ENCODE measurements around the gene PSMD8.
"Not testable (repeated sequence)": the region's sequence is repeated elsewhere in the genome, so short reads cannot be mapped to it uniquely, and the experiment has no call there.

Gene PSMD8

DNA sequence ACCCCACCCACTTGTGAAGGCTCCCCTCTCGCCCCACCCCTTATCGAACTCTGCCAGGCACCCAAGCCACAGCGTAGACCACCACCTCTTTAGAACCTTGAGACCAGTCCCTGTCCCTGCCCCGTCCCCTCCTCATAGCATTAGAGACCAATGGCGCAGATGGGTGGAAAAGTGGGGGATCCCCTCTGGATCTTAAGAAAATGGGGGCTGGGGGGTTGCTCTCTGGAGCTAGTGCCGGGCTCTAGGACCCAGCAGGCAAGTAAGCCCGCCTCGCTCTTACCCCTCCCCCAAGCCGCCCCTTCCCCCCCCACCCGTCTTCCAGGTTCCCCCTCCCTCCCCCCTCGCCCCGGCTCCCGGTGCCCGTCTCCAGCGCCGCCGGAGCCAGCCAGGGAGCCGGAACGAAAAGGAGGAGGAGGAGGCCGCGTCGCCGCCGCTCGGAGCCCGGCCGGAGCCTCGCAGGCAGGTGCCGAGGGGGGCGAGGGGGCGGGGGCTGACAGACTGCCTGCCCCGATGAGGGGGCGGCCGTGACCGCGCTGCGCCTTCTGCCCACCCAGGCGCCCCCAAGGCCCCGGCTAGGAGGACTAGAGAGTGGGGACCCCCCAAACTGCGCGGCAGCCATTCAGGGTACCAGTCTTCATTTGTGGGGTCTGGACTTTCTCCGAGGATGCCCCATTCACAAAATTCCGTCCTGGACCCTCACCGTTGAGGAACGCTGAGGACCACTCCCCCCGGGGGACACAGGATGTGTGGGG is 14.2 kb downstream of the PSMD8 start, which contains the start of gene SPRED3:
Gene SPRED3, plus strand, starts transcription at position 349 of the 752 bp plus-strand sequence. CDS start 1,606 bp downstream, outside the sequence.
- DNase-seq = no peak

DNA sequence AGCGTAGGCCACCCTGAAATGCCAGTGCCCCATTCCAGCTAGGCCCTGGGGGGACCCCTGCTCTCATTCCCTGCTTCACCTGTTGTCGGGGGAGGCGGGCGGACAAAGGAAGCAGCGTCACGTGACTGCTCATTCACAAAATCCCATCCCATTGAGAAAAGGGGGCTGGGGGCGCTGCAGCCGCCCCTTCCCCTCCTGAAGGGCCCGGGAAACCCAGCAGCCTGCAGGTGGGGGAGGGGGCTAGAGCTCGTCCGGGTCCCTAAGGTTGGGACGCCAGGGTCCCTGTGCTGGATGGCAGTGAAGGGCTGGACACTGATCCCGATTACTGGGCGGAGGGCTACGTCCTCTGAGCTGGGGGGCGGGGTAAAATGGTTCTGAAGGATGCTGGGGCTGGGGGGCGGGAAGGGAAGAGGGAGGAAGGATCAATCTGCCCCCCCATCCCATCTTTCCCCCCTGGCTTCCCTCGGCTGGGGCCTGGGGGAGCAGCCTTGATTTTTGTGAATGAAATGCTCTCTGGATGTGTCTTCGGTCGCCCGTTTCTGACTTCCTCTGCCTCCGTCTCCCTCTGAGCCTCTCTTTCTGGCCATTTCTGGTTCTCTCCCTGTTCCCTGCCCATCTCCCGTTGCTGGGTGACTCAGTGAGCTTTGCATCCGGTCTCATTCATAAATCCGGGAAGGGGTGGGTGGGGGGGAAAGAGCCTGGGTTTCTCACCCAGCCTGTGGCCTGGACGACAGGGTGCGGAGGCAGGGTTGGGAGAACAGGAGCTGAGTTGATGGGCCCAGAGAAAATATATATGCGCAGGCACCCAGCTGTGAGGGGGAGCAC is 14.9 kb downstream of the PSMD8 start:
- no peak for DNase-seq

DNA sequence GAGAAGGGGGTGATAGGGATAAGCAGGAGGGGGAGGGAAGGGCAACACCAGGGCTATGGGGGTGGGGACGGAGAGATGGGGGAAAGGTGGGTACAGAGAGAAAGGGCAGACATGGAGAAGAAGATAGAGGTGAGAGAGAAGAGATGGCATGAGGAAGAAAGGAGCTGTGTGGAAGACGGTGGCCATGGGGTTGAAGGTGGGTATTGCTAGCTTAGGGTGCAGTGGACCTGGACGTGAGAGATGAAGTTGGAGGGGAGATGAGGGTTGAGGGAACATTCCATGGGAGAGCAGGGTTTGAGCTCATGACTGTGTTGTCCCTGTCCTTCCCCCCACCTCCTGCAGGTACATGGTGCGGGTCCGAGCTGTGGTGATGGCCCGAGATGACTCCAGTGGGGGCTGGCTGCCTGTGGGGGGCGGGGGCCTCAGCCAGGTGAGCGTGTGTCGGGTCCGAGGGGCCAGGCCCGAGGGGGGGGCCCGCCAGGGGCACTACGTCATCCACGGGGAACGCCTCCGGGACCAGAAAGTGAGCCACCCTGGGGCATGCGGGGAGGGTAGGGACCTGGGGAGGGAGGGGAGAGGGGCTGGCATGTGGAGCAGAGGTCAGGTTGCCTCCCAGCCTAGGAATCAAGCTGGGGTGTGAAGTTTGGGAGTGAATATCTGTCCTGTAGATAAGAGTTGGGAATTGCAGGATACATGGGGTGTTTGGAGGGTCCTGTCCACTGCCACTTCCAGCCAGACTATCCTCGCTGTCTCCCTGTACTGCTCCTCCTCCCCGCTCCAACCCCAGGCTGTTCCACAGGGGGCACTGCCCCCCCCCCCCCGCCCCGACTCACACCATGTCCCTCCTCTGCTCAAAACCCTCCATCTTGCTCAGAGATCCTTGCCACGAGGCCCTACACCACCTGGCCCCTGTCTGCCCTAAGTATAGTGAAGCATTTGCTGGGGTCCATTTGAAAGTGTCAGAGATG is 15.9 kb downstream of the PSMD8 start:
- DNase-seq = no peak

DNA sequence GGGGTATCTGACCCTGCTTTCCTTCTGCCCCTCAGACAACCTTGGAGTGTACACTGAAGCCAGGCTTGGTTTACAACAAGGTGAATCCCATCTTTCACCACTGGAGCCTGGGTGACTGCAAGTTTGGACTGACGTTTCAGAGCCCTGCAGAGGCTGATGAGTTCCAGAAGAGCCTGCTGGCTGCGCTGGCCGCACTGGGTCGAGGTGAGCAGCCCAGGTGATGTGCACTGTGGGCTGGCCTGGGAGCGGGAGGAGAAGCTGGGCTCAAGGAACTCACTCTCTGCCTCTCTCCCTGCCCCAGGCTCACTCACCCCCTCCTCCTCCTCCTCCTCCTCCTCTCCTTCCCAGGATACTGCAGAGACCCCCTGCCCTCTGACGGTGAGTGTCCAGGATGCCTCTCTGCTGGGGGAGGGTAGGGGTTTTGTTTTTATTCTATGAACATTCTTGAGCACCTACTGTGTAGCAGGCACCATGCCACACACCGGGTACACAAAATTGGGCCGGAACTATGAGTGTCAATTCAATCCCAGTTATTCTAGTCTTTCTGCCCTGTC is 17.6 kb downstream of the PSMD8 start:
- DNase-seq = no peak

- no peak for DNase-seq
Observed at GRCh38 chr19:38392707-38393308, 18.4 kb downstream of the PSMD8 start.

GRCh38 chr19:38394488-38394887 is 20.1 kb downstream of the PSMD8 start:
- peak; percentile 68 for DNase-seq

- DNase-seq = peak; percentile 60
Observed at GRCh38 chr19:38395381-38396114, 21.2 kb downstream of the PSMD8 start.

GRCh38 chr19:38399081-38399480 is 24.7 kb downstream of the PSMD8 start:
- DNase-seq = no peak

GRCh38 chr19:38399537-38399936 is 25.2 kb downstream of the PSMD8 start:
- no peak for DNase-seq

DNA sequence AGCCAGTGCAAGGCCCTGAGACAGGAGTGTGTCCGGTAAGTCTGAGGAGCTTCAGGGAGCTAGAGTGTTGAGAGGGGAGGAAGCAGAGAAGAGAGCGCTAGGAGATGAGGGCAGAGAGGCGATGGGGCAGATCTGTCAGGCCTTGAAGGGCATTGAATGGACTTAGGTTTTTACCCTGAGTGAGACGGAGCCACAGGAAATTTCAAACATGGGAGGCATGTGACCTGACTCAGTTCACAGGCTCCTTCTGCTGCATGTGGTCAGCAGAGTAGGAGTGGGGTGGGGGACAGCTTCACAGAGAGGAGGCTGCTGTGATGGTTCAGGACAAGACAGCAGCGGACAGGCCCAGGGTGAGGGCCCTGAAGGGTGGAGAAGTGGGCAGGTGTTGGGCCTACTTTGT is 26.0 kb downstream of the PSMD8 start:
- DNase-seq = no peak

GRCh38 chr19:38401148-38401547 is 26.8 kb downstream of the PSMD8 start:
- no peak for DNase-seq

- no peak for DNase-seq
Observed at GRCh38 chr19:38402623-38402966, 28.2 kb downstream of the PSMD8 start.

GRCh38 chr19:38402967-38403674 is 28.8 kb downstream of the PSMD8 start, which contains the start of gene FAM98C:
Gene FAM98C, plus strand, starts transcription at chr19:38403093. Its CDS starts 61 bp downstream, at chr19:38403154.
- peak; percentile 99 for DNase-seq

- no peak for DNase-seq
Observed at GRCh38 chr19:38404858-38405257, 30.5 kb downstream of the PSMD8 start.

- DNase-seq = no peak
Observed at GRCh38 chr19:38405276-38405675, 30.9 kb downstream of the PSMD8 start.

GRCh38 chr19:38409631-38410133 is 35.3 kb downstream of the PSMD8 start:
- DNase-seq = no peak

DNA sequence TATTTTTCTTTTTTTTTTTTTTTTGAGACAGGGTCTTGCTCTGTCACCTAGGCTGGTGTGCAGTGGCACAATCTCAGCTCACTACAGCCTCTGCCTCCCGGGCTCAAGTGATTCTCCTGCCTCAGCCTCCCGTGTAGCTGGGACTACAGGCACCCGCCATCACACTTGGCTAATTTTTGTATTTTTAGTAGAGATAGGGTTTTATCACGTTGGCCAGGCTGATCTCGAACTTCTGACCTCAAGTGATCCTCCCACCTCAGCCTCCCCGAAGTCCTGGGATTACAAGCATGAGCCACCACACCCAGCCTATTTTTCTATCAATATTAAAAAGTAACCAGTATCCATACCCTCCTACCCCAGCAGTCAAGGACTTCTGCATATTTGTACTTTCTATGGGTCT is 36.0 kb downstream of the PSMD8 start:
- DNase-seq = not testable (repeated sequence)

GRCh38 chr19:38411041-38411712 is 36.8 kb downstream of the PSMD8 start:
- DNase-seq = no peak

GRCh38 chr19:38411898-38412297 is 37.5 kb downstream of the PSMD8 start:
- not testable (repeated sequence) for DNase-seq

GRCh38 chr19:38412491-38412890 is 38.1 kb downstream of the PSMD8 start:
- no peak for DNase-seq
